DMS79 (cell line): Measurements from ENCODE around the gene SERTAD1.
"Not testable (repeated sequence)": the region's sequence is repeated elsewhere in the genome, so short reads cannot be mapped to it uniquely, and the experiment has no call there.

ENCODE experiments used
- DNase-seq: peaks from one replicate; lab custom pipeline; 2025; lab: John Stamatoyannopoulos, UW

SERTAD1 gene

DNA sequence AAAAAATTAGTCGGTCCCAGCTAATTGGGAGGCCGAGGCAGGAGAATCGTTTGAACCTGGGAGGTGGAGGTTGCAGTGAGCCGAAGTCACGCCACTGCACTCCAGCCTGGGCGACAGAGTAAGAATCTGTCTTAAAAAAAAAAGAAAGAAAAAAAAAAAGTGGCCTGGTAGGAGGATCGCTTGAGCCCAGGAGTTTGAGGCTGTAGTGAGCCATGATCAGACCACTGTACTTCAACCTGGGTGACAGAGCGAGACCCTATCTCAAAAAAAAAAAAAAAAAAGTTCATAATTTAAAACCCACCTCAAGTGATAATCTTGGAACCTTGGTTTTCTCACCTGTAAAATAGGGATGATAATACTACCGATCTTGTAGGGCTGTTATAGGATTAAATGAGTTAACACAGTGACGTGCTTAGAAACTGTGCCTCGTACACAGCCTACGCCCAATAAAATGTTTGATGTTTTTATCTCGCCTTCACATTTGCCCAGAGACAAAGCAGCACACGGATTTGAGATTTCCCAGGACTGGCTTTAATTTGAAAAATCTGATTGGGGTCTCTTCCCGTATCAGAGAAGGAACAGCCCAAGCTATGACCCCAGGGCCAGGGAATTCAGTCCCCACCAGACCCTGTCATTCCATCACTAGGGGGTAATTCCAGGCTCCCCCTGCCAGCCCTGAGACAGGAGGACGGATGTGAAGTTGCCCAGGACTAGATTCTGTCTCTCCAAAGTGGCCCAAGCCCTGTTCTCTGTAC, 3.6 kb downstream of the SERTAD1 start:
- DNase-seq, result no peak

GRCh38 chr19:40420766-40421765, 4.7 kb downstream of the SERTAD1 start:
- DNase-seq, result peak; percentile 64

DNA sequence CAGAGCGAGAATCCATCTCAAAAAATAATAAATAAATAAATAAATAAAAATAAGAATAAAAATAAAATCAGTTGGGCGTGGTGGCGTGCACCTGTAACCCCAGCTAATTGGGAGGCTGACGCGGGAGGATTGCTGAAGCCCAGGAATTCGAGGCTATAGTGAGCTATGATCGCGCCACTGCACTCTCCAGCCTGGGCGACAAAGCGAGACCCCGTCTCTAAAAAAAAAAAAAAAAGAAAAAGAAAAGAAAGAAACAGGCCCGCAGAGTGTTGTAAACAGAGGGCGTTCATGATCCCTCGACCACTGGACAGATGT, 5.4 kb downstream of the SERTAD1 start:
- no peak for DNase-seq

DNA sequence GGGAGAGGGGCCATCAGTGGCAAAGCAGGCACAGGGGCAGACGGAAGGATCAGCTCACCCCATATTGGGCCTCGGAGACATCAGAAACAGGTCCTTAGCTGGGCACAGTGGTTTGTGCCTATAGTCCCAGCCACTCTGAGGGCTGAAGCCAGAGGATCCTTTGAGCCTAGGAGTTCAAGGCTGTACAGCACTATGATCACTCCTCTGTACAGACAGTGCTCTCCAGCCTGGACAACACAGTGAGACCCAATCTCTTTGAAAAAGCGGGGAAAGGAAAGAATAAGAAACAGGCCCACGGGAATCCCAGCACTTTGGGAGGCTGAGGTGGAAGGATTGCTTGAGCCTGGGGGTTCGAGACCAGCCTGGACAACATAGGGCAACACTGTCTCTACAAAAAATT, 6.0 kb downstream of the SERTAD1 start:
- no peak for DNase-seq

DNA sequence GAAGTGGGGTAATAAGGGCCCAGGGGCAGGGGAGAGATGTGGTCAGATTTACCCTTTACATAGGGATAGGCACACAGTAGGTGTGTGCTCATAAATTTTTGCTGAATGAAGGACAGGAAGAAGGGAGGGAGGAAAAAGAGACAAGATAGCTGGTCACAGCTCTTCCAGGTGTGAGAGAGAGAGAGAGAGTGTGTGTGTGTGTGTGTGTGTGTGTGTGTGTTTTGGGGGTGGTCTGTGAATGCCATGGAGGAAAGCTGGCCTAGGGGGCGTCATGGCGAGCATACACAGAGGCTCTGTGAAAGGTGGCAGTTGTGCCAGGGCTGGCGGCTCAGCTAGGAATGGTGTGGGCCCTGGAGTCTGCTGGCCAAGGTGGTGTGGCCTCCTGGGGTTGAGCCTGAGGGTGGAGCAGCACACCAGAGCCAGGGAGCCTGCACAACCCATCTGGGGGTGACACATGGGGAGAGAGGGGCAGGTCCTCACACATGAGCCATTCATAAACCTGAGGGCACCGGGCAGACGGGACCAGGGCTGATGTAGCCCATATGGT, 6.7 kb downstream of the SERTAD1 start:
- no peak for DNase-seq

- DNase-seq, result no peak
Observed at GRCh38 chr19:40418040-40418439, 7.8 kb downstream of the SERTAD1 start.

DNA sequence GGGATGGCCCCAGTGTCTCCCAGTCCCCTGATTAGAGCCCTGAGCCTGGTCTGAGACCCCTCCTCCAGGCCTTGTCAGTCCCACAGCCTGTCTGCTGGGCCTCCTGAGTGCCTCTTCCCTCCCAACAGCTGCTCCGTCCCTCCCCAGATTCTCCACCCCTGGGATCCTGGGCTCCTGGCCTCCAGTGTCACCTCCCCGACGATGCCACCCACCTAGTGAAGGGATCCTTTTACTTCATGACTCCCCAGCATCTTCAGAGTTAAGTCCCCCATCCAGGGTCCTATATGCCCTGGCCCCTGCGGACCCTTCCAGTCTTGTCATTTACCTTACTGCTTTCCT, 8.2 kb downstream of the SERTAD1 start:
- DNase-seq, result no peak

DNA sequence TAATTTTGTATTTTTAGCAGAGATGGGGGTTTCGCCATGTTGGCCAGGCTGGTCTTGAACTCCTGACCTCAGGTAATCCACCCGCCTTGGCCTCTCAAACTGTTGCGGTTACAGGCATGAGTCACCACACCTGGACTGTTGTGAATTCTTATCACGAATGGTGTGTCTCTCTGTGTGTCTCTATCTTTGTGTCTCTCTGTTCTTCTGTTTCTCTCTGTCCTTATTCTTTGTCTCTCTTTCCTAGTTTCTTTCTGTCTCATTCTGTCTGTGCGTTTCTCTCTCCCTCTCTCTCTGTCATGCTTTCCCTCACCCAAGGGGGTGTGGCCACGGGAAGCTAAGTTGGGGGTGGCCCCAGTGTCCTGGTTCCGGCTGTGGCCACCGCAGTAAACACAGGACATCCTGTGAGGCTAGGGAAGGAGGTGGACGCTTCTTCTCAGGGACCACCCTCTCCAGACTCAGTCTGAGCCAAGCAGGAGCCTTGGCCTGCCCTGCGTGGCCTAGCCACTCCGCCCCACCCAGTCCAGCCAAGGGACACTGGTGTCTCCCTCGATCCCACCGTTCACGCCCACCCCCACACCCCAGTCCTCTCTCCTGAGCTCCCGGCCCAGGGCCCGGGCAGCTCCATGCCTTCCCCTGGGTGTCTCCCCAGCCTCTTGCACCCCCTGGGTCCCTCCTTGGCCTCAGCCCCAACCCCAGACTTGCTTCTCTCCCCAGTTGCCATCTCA, 8.7 kb downstream of the SERTAD1 start:
- no peak for DNase-seq

- DNase-seq, result no peak
Observed at GRCh38 chr19:40415768-40416167, 10.0 kb downstream of the SERTAD1 start.

DNA sequence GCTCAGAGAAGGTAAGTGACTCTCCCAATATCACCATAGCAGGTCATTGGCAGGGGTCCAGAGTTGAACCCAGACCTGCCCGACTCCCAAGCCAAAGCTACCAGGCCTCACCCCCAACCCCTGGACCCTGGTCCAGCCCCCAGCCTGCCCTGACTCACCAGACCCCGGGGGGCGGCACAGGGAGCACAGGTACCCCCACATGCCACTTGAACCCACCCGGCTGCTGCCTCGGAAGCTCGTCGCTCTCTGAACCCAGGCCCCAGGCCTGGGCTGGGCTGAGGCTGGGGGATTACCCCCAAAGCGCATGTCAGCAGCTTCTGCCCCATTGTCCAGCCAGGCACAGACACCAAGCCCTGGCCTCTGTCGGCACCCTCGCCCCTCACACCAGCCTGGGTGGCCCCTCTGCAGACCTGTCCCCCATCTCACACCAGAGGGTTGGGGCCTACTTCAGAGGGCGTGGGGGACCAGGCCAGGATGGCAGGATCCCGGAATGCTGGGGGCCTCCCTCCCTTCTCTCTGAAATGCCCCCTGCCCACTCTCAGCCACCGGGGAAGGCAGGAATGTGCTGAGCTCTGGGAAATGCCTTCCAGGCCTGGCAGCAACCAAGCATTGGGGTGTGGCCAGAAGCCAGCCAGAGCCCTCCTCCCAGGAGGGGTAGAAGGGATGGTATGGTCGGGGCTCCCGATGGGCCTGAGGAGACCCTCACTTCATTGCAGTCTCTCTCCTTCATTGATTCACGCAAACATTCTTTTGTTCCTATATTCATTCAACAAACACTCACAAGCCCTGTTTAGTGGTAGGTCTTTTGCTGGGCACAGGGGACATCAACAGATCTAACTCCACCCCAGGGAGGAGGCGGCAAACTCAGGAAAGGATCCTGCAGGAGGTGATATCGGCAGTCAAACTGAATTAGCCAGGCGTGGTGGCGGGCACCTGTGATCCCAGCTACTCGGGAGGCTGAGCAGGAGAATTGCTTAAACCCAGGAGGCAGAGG, 11.0 kb downstream of the SERTAD1 start:
- no peak for DNase-seq

- DNase-seq, result no peak
Observed at GRCh38 chr19:40413291-40413845, 12.4 kb downstream of the SERTAD1 start, which contains the start of gene PRX. Gene PRX (minus strand): TSS chr19:40413378. CDS start chr19:40407932, 5,446 bp downstream.

- DNase-seq, result no peak
Observed at GRCh38 chr19:40412866-40413265, 12.9 kb downstream of the SERTAD1 start.

DNA sequence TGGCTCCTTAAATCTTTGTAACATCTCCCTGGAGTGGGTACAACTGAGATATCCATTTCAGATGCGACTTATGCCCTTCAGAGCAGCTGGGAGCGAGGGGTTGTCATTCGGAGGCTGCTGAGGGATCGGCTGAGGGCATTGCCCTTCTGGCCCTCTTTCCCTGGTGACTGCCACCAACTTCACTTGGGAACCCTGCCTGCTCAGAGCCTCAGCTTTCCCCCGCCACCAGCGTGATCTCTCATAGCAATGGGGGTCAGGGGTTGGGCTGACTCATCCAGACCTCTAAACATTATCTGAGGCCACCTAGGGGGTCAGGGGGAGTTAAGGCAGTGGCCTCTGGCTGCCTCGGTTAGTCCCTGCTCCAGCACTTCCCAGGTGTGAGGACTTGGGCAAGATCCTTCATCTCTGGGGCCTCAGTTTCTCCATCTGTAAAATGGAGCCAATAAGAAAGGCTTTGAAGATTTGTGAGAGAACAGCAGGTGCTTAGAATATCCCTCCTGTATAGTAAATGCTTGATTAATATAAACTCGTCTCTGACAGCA, 13.8 kb downstream of the SERTAD1 start:
- no peak for DNase-seq

DNA sequence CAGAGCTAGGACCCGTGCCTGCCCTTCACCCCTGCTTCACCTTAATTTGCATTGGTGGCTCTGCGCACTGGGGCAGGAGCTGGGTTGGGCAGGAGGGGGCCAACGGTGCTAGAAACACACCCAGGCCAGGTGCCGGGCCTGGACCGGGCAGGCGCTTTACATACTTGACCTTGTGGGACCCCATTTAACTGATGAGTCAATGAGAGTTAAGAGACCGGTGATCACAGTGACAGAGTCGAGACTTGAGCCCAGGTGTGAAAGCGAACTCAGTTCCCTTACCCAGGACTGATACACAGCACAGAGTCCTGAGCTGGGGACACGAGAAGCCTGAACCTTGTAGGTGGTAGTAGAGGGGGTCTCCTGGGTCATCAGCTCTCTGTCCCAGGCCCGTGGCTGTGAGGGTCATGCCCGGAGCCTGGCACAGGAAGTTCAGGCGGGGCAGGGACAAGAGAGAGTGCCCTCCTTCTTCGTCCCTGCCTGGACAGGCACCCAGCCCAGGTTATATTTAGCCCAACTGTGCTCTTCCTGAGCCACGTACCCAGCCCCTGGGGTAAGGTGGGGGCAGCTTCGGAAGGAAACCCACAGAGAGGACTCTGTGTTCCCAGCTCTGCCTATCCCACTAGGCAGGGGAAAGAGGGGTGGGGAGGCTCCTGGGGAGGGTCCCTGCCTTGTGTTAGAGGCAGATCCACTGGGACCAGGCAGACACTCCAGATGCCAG, 14.5 kb downstream of the SERTAD1 start:
- DNase-seq, result no peak

- DNase-seq, result no peak
Observed at GRCh38 chr19:40410030-40410389, 15.8 kb downstream of the SERTAD1 start.

- not testable (repeated sequence) for DNase-seq
Observed at GRCh38 chr19:40408598-40408925, 17.2 kb downstream of the SERTAD1 start.

DNA sequence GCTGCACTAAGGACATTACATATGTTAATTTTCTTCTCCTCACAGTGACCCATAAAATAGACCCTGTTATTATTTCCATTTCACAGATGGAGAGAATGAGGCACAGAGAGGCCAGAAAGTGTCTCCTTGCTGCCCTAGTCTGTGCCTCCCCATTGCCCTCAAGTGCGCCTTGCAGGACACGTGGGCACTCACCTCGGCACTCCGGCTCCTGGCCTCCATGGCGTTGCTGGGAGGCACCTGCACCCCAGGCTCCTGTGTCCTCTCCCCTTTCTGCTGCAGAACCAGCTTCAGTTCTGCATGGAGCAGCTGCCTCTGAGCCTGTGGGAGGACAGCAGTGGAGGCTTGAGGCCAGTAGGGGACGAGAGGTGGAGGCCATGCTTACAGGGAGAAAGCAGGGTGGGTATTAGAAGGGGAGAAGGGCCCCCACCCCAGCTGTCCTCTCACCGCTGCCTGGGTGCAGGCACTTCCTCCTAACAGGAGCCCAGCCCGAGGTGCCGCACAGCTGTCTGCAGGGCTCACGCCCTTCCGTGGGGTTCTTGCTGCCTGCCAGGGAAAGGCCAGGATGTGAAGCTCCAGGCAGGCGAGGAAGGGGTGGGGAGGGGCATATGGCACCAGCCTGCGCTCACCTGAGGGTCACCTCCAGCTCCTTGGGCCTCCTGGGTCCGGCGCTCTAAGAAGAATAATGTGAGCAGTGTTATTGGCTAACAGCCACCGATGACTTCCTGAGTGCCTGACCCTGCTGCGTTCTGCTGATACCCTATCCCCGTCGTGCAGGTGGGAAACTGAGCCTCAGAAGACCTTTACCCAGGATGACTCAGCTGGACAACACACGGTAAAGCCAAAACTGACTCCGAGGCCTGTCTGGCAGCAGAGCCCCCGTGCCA, 17.8 kb downstream of the SERTAD1 start:
- no peak for DNase-seq

- DNase-seq, result peak; percentile 8
Observed at GRCh38 chr19:40403262-40403984, 22.4 kb downstream of the SERTAD1 start.
